NCI-H446 (cell line): Measurements from ENCODE around the gene TTPAL.

Source experiments
- DNase-seq, 2 experiments: peaks; one replicate each; lab custom pipeline; 2025; lab: John Stamatoyannopoulos, UW

The TTPAL gene

DNA sequence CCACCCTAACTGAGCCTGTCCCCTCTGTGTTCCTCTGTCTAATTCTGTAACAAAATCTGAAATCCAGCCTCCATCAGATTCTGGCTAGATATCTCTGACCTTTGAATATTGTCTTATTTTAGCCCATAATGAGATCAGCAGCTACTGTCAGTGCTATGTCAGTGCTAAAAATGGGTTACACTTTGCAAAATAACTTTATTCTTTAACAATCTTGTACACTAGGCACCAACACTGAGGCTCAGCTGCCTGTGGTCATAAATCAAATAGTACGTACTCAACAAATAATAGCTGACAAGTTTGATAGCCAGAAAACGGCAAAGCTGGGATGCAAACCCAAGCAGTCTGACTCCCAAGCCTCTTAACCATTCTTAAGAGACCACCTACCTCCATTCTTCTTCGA, 22.1 kb downstream of the TTPAL start:
- DNase-seq: no peak

DNA sequence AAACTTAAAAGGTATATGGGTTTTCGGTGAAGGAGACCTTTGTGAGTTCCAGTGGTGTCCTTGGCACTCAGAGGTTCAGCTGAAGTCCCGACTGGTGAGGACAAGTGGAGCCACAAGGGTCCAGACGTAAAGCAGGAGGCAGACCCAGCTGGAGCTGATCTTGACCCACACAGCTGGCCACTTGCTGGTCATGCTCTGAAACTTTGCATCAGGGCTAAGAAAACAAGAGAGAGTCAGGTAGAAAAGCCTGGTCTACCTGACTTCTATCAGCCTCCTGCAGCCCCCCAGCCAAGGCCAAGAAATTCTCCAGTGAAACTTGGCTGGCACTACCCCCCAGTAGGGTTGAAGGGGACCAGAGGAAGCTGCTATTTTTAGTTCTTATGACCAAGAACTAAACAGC, 24.5 kb downstream of the TTPAL start:
- DNase-seq: no peak

DNA sequence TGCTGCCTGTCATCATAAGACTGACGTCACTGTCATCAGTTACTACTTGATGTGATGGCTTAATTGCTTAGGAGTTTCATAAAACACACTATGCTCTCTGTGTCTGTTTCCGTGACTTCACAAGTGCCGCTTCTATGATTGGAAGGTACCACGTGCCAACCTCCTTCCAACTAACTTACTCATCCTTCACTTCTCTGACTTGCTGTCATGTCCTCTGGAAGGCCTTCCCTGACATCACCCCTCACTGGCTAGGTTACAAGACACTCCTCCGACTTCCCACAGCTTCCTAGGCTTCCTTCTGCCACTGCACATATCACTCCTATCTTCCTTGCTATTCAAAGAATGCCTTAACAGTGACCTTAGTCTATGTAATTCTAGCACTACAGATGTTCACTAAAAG, 25.8 kb downstream of the TTPAL start:
- no peak for DNase-seq

DNA sequence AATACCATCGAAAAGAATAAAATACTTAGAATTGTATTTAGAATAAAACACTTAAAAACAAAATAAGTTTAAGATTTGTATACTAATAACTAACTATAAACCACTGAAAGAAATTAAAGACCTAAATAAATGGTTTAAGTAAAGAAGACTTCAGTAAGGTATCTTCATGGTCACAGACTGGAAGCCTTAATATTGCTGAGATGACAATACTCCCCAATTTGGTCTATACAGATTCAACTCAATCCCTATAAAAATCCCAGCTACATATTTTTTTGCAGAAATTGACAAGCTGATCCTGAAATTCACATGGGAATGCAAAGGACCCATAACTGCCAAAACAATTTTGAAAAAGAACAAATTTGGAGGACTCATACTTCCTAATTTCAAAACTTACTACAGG, 27.3 kb downstream of the TTPAL start:
- no peak for DNase-seq

DNA sequence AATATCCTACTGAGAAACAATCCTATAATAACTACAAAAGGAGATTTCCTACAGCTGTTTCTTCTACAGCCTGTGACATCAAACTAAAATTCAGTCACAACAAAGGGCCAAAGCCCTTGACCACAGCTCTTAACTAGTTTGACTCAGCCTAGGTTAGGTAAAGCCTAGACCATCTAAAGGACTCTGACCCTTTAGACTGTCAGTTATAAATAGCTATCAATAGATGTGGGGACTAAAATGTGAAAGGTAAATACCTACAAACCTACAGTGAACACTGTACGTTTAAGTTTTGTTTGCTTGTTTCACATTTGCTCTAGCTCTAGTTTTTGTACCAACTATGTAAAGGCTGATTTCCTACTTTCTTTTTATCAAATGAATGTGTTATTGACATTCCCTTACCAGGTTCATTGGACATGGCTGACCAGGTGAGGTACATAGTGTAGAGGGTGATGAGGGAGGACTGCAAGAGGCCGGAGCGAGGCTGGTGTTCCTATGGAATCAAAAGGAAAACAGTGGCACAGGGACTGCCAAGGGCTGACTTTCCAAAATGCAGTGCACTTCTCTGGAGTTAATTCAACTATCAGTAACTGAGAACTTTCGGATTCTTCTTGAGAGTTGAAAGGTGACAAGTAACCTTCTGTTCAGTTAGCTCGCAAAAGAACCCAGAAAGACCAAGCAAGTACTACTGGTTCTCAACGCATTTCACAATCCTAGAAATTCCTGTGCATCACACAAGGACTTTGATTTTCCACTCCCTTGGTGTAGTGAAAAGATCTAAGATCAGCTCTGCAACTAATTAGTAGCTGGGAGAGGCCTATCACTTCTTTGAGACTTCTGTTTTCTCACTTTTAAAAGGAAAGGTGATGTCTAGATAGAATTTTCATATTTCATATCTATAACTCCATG, 29.0 kb downstream of the TTPAL start:
- DNase-seq: no peak

DNA sequence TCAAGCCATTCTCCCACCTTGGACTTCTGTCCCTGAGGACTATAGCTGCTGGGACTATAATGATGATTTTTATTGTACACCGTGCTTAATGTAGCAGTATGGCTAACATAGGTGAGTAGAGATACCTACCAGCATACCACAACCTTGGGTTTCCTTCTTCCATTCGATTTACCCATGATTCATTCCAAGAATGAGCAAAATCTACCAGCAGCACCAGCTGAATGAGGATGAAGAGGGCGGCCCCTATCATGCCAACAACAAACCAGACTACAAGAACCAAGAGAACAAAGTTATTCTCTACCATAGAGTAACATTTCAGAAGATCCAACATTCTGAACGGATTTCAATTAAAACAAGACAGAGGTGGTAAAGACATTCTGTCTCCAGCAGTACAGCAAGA, 34.1 kb downstream of the TTPAL start:
- DNase-seq: no peak

DNA sequence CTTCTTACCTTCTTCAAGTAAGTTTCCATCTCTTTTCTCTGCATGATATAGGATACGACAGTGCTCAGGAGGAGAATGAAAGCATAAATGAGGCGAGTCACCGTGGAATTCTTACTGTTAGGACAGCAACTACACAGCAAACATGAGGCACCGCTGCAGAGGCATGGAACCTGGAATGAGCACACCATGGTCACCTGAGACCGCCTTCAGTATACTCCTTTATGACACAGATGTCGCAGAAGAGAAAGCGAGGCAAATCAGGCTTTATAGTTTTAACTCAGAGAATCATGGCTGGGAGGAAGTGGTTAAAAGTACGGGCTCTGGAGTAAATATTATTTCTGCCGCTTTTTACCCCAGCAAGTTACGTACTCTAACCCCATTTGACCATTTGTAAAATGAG, 38.2 kb downstream of the TTPAL start:
- no peak for DNase-seq

DNA sequence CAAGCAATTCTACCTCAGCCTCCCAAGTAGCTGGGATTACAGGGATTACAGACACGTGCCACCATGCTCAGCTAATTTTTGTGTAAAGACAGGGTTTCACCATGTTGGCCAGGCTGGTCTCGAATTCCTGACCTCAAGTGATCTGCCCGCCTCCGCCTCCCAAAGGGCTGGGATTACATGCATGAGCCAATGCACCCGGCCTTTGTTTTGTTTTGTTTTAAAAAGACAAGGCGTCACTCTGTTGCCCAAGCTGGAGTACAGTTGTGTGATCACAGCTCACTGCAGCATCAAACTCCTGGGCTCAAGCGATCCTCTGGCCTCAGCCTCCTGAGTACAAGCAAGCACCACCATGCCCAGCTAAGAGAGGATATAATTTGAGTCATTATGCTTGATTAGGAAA, 40.8 kb downstream of the TTPAL start:
- no peak for DNase-seq

DNA sequence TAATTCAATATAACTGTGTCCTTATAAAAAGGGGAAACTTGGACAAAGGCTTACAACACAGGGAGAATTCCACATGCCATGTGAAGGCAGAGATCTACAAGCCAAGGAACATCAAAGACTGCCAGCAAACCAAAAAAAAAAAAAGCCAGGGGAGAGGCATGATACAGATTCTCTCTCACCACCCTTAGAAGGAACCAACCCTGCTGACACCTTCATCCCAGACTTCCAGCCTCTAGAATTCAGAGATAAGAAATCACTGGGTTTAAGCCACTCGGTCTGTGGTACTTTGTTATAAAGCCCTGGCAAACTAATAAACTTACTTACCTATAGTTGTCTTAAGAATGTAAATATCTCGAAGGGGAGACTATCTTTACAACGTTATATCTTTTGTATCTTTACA, 41.8 kb downstream of the TTPAL start:
- no peak for DNase-seq

DNA sequence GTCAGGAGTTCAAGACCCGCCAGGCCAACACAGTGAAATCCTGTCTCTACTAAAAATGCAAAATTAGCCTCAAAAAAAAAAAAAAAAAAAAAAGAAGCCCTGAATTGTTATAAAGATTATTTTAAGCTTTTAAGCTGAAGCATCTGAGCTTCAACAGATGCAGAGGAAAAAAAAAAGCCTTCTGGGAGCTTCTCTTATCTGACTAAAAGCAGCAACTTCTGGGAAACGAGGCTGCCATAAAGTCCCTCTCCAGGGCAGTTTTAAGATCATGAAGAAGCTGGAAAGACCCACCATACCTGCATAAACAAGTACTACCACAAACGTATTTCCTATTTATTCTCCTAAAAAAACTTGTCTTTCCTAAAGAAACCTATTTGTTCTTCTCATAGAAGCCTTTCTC, 42.6 kb downstream of the TTPAL start:
- no peak for DNase-seq

DNA sequence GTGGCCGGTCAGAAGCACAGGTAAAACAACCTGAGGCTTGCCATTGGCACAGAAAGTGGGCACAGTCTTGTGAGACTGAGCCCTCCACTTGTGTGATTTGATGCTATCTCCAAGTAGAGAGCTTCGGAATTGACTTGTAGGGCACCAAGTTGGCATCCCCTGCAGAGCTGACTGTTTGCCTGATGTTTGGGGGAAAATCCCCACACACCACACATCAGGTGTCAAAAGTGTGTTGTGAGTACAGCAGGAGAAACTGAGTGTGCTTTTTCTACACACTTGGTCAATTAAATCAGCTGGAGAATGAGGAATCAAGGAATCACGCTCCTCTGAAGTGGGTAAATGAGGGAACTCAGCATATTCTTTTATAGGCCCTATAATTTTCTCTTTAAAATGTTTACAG, 45.2 kb downstream of the TTPAL start:
- DNase-seq: no peak

DNA sequence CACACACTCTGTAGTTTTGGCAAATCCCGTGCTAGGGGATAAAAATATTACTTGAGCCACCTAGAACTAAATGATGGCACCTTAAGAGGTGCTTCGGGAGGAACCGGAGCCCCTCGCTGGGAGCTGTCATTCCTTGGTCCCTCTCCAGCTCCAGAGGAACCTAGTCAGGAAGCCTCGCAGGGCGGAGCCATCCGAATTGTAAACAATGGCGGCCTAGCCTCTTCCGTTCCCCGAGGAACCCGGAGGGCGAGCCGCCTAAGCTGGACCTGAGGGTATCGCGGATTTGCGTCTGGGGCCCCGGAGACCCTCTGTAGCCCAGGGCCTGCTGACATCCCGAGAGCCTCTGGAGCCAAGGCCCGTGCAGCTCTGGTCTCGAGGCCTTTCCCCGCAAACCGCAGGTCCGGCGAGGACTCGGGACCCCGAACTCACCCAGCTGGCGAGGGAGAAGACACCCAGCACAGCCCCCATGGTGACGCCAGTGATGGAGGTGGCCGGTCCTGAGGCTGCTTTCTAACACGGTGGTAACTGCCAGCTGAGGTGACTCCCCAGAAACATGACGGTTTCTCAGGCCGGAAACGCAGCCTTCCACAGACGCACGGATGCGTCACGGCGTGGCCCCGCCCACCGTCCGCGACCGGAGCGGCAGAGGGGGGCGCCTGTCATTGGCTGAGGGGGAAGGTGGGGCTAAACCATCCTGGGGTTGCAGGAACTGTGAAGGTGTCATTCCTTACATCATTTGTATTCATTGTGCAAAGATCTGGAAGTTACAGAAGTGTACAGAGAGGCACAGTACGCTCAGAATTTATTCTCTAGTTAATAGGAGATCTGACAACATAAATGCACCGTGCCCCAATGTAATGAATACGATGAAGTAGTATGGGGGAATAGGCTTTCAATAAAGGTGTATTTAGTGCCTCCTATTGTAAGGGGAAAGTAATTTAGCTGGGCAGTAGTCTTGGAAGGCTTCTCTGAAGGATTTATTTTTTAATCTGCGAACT, 46.1 kb downstream of the TTPAL start, which contains the start of gene SERINC3:
SERINC3 (minus strand) TSS at position 587 of the 998 bp plus-strand sequence; CDS start at position 468, 119 bp downstream.
- DNase-seq: peak; percentile 79 to 92

DNA sequence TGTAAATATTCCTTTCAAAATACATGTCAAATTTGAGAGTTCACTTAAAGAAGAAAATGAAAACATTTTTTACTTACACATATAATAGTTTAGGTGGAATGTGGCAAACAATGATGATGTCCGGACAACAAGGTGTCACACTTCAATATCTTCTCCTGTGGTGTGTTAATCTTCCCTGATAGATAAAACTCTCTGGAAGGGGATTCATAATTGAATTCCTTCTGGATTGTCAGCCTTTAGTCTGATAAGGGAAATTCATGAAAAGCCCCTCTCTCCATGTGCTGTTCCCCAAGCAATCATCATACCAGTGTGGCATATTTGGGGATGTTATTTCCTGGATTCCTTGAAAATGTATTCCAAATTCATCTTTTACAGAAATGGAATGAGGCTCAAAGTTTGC, 47.2 kb downstream of the TTPAL start:
- no peak for DNase-seq

DNA sequence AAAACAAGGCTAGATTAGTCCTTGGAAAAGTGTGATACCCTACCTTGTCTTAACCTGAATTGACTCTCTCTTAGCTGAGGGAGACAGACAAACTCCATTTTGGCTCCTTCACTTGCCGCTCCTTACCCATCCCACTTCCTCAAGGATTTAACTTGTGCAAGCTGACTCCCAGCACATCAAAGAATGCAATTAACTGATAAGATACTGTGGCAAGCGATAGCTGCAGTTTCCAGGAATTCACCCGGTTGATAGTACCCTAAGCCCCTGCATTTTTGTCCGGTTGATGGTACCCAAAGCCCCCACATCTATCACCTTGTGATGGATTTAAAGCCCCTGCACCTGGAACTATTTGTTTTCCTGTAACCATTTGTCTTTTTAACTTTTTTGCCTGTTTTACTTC, 48.1 kb downstream of the TTPAL start:
- DNase-seq: no peak

DNA sequence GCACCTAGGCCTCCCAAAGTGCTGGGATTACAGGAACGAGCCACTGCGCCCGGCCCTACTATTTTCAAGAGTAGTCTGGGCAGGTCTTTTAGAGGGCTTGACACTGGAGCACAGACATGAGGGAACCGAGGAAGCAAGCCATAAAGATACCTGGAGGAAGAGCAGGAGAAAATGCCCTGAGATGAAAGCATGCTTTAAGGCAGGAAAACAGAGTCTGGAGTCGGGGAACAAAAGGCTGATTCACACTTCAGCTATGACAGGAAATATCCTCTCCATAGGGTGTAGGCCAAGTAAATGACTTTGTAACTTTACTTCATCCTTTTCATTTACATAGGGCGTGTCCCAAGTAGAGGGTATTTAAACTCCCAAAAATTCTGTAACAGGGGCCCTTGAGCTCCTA, 50.5 kb downstream of the TTPAL start:
- no peak for DNase-seq

DNA sequence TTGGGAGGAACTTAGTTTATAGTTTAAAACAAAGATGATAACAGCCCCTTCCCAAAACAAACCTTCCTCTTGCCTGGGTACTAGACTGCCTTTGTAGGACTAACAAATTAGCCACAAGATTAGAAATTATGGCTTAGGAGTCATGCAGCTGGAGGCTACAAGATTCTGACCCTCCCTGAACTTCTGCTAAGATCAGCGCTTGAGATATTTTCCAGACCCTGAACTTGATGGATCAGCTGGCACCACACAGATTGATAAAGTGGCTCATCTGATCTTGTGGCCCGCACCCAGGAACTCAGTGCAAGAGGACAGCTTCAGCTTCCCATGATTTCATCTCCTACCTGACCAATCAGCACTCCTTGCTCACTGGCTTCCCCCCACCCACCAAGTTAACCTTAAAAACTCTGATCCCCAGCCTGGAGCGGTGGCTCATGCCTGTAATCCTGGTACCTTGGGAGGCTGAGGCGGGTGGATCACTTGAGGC, 52.1 kb downstream of the TTPAL start:
- no peak for DNase-seq

DNA sequence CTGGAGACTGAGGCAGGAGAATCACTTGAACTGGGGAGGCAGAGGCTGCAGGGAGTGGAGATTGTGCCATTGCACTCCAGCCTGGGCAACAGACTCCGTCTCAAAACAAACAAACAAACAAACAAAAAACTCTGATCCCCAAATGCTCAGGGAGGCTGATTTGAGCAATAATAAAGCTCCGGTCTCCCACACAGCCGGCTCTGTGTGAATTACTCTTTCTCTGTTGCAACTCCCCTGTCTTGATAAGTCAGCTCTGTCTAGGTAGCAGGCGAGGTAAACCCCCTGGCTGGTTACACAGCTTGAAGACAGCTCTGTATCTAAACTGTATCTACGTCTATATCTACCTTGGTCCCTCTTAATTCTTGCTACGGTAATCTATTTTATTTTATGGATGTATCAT, 52.6 kb downstream of the TTPAL start:
- DNase-seq: no peak

DNA sequence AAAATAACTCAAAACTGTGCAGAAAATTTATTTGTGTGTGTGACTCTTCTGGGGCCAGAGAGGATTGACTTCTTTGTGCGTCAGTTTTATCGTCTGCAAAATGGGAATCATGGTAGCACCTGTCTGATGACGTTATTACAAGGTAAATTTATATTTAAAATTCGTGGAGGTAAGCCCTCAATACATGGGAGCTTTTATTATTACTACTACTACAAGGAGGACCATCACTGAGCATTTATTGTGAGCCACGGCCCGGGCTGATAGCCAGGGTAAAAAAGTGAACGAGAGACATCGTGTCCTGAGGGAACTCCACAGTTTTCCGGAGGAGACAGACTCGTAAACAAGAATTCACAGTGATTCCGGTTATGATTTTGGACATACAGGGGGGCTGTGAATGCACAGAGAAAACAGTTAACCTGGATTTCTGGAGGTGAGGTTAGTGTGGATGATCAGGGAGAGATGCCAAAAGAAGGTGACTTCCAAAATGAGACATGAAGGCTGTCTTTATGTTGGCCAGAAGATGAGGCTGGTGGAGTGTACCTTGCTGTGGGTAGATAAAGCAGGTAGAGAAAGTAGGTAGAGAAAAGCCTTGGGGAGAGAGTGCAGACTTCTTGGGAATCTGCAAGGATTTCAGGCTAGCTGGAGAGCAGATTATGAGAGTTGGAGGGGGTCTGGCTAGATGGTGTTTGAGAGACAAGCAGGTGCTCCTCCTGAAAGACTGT, 56.7 kb downstream of the TTPAL start:
- DNase-seq: no peak

DNA sequence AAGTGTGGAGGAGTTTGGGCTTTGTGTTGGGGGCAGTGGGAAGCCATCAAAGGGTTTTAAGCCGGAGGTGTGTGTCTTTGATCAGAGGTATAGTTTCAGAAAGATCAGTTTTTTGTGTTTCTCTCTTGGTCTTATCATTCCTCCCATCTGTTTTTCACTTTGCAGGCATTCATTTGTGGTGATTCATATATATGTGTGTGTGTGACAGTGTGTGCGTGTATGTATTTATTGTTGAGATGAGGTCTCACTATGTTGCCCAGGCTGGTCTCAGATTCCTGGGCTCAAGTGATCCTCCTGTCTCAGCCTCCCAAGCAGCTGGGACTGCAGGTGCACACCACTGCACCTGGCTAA, 57.3 kb downstream of the TTPAL start:
- DNase-seq: no peak

DNA sequence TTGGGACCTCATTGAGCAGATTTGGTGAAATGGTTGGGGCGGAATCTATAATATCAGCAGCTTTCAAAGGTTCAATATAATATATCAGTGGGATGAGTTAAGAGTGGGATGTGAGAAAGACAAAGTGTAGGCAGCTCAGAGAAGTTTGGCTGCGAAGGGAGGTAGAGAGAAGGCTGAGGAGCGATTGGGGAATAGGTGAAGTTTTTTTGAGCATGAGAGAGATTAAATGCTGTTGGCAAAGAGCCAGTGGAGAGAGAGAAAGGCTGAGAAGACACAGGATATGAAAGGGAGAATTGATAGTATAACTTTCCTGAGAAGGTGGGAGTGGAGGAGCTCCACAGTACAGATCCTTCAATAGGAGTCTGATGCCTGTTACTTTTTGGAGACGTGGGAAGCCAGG, 58.3 kb downstream of the TTPAL start:
- DNase-seq: no peak

DNA sequence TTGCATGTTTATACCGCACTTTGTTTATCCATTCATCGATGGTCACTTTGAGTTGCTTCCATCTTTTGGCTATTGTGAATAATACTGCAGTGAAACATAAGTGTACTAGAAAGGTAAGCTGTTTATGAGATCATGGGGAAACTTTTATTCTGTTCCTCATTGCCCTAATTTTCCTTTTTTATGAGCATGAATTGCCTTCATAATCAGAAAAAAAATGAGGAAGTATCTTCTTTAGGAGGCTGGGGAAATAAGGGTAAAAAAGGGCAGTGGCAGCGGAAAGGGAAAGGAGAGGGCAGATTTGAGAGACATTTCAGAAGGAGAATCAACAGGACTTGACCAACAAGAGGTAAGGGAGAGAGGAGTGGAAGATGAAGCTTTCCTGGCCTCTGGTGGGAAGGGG, 60.5 kb downstream of the TTPAL start:
- no peak for DNase-seq

DNA sequence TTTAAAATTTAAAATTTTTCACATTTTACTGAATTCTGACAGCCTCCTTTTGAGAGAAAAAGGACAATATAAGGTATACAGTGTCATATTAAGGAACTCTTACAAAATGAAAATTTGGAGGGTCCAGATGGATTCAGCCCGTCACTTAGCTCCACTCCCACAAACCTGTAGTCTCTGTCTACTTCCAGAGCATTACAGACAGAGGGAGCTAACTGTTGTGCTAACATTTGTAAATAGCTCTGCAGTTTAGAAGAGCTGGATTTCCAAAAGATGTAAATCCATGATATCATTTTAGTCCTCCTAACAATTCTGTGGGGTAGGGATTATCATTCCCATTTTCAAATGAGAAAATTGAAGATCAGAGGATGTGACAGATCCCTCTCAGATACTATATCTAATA, 62.3 kb downstream of the TTPAL start:
- no peak for DNase-seq
